ENCODE data around the gene WWTR1. TPM values are rescaled to one million over a fixed set of nuclear protein-coding genes. Genes with fewer than 3 reads are reported as not detected.
A peak's percentile ranks its signal among the peaks of the same experiment; 100 is the strongest.

WWTR1 gene
- total RNA-seq, 3 donors from 2014 or later: 11.6 to 217 (median 20.7) TPM

DNA sequence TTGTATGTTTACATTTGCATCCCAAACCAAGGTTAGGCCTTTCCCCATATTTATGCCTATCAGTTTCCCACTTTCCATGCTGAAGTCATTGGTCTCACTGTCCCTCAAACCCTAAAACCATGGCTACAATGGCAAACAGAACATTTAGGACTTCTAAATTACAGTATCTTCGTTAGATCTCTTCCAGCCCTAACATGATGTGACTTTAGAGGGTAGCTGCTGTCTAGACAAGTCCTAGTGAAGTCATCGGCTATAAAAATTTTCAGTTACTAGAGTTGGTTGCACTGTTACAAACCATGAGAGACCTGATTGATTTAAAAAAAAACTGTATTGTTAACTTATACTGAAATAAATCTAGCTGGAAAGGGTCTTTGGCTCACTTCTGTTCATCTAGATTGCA lies 128.7 kb downstream of the WWTR1 start:
- TF ChIP-seq, protein P1, sequence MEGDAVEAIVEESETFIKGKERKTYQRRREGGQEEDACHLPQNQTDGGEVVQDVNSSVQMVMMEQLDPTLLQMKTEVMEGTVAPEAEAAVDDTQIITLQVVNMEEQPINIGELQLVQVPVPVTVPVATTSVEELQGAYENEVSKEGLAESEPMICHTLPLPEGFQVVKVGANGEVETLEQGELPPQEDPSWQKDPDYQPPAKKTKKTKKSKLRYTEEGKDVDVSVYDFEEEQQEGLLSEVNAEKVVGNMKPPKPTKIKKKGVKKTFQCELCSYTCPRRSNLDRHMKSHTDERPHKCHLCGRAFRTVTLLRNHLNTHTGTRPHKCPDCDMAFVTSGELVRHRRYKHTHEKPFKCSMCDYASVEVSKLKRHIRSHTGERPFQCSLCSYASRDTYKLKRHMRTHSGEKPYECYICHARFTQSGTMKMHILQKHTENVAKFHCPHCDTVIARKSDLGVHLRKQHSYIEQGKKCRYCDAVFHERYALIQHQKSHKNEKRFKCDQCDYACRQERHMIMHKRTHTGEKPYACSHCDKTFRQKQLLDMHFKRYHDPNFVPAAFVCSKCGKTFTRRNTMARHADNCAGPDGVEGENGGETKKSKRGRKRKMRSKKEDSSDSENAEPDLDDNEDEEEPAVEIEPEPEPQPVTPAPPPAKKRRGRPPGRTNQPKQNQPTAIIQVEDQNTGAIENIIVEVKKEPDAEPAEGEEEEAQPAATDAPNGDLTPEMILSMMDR (IDR thresholded peaks at IDR 0.05): no peak
- H3K4me3 ChIP-seq: no peak overlapping the region
- DNase-seq (no peak), ATAC-seq (no peak)
- intact Hi-C loops (cut with DNase I, micrococcal nuclease): loop anchor here in 1 of 2 donors (5.0 kb wide), 1 partner anchor 128 kb away; the partner anchor contains the start of gene WWTR1
- H3K36me3 ChIP-seq (ENCODE audit: low read depth): no peaks in the 10 kb centered on the region
- no peaks in the 10 kb centered on the region for H3K9me3 ChIP-seq
- H3K4me1 ChIP-seq (ENCODE audit: low read depth): peaks cover 9% of the 10 kb centered on the region

DNA sequence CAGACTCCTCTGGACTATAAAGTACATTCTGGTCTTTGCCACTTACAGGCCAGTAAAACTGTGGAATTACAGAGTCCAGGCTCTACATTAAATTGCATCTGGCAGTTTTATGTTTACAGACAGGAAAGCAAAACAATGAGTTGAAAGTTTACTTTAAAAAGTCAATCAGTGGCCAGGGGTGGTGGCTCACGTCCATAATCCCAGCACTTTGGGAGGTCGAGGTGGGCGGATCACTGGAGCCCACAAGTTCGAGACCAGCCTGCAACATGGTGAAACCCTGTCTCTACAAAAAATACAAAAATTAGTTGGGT lies 129.5 kb downstream of the WWTR1 start:
- peak in 1 of 3 donors; percentile 27 for DNase-seq
- H3K4me1 ChIP-seq (ENCODE audit: low read depth): peaks cover 9% of the 10 kb centered on the region
- intact Hi-C loops (cut with DNase I, micrococcal nuclease): loop anchor here in 1 of 2 donors (5.0 kb wide), 1 partner anchor 129 kb away; the partner anchor contains the start of gene WWTR1
- ATAC-seq: peak; percentile 83
- H3K36me3 ChIP-seq (ENCODE audit: low read depth): no peaks in the 10 kb centered on the region
- TF ChIP-seq, protein P1 (IDR thresholded peaks at IDR 0.05): no peak
- H3K9me3 ChIP-seq: no peaks in the 10 kb centered on the region
- no peak overlapping the region for H3K4me3 ChIP-seq

- TF ChIP-seq, protein P1 (IDR thresholded peaks at IDR 0.05): no peak
- H3K9me3 ChIP-seq: no peaks in the 10 kb centered on the region
- no peak for DNase-seq
- peaks cover 9% of the 10 kb centered on the region for H3K4me1 ChIP-seq (ENCODE audit: low read depth)
- no peak overlapping the region for H3K4me3 ChIP-seq
- intact Hi-C loops (cut with DNase I, micrococcal nuclease): loop anchor here in 1 of 2 donors (5.0 kb wide), 1 partner anchor 130 kb away; the partner anchor contains the start of gene WWTR1
- H3K36me3 ChIP-seq (ENCODE audit: low read depth): no peaks in the 10 kb centered on the region
- ATAC-seq: peak; percentile 61
These were observed 130.1 kb downstream of the WWTR1 start for GRCh38 chr3:149527531-149528339.

- DNase-seq (no peak), ATAC-seq (no peak)
- Histone ChIP-seq H3K4me1 (ENCODE audit: low read depth) (peaks cover 9% of the 10 kb centered on the region), H3K9me3 (no peaks in the 10 kb centered on the region), H3K4me3 (no peak overlapping the region), H3K36me3 (ENCODE audit: low read depth) (no peaks in the 10 kb centered on the region)
- TF ChIP-seq, protein P1 (IDR thresholded peaks at IDR 0.05): no peak
- intact Hi-C loops (cut with DNase I, micrococcal nuclease): no loop called here
These were observed 134.1 kb downstream of the WWTR1 start for GRCh38 chr3:149523512-149524299.

DNA sequence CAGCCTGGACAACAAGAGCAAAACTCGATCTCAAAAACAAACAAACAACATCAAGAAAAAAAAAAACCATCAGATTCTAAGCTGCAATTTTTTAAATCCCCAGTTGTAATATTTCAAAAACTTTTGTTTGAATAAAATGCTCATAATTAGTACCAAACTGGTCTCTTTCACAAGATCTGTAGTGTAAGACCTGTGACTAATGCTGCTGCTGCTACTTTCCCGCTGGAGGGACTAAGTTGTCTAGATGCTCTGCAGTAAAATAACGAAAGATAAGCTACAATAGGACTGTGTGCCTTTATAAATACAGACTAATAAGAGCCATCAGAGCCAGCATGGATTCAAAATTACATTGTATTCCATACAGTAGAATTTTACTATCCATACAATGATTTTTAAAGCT lies 137.9 kb downstream of the WWTR1 start:
- DNase-seq (no peak), ATAC-seq (no peak)
- no peaks in the 10 kb centered on the region for H3K36me3 ChIP-seq (ENCODE audit: low read depth)
- H3K9me3 ChIP-seq: no peaks in the 10 kb centered on the region
- TF ChIP-seq, protein P1 (IDR thresholded peaks at IDR 0.05): no peak
- intact Hi-C loops (cut with DNase I, micrococcal nuclease): loop anchor here (10.0 kb wide), 2 partner anchors 195 to 255 kb away; no protein-coding TSS in a partner anchor
- no peaks in the 10 kb centered on the region for H3K4me1 ChIP-seq (ENCODE audit: low read depth)
- H3K4me3 ChIP-seq: no peak overlapping the region

Measured in mucosa of descending colon (tissue), 3 donors.